Glomerular endothelial cell (primary cell): Measurements from ENCODE around the gene BNIP1. TPM values are rescaled to one million over a fixed set of nuclear protein-coding genes. Genes with fewer than 3 reads are reported as not detected.
"Not testable (repeated sequence)": the region's sequence is repeated elsewhere in the genome, so short reads cannot be mapped to it uniquely, and the experiment has no call there.

ENCODE experiments used
- DNase-seq: peaks from one replicate; pipeline ENCODE4 v3.0.0-alpha.2; 2011; ENCODE audit warnings: low read depth, low spot score; ENCODE audit errors: extremely low read depth
- total RNA-seq: library from RNA; depleted of rRNA; stranded (reverse); fragments of >200 nt; gene quantifications from 2 replicates; pipeline ENCODE4 v1.2.3, GENCODE V29; 2015

The BNIP1 gene, protein sequence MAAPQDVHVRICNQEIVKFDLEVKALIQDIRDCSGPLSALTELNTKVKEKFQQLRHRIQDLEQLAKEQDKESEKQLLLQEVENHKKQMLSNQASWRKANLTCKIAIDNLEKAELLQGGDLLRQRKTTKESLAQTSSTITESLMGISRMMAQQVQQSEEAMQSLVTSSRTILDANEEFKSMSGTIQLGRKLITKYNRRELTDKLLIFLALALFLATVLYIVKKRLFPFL
- total RNA-seq = 11.4 and 14.8 TPM in 2 replicates

DNA sequence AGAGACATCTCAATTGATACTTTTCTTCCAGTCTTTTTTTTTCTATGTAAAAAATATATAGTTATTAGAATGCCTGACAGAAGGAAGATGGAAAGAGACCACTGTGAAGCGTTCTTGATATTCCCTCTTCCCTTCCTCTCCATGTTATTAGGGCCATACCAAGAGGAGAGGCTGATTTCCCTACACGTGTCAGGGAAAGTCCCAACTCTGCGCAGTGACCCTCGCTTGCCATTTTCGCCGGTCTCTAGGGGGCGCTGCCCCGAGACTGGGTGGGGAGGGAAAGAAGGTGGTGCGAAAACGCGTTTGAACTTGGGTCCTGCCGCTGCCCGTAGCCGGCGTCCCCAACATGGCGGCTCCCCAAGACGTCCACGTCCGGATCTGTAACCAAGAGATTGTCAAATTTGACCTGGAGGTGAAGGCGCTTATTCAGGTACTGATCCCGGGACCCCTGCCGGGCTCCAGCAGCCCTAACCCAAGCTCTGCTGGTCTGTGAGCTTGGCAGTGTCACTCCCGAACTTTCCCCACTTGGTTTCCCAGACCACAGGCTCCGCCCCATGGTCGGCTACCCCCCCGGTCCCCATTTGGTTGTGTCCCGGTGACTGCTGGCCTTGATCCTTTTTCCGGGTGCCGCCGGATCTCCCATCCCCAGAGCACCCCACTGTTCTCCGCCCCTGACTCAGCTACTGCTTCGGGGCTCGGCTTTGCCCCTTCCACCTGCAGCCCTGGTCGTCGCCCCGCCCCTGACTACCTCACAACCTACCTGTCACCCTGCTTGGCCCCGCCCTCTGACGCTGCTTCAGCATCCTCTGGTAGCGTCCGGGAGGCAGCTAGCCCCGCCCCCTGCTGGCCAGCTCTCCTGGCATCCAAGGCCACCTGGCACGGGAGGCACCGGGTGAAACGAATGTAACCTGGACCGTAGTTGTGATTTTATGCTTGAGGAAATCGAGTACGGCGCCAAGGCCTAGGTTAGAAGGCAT lies at the start of gene BNIP1:
Gene BNIP1, plus strand, starts transcription at position 332 of the 977 bp plus-strand sequence. Its CDS starts 15 bp downstream, at position 347.
- peak; percentile 80 for DNase-seq

DNA sequence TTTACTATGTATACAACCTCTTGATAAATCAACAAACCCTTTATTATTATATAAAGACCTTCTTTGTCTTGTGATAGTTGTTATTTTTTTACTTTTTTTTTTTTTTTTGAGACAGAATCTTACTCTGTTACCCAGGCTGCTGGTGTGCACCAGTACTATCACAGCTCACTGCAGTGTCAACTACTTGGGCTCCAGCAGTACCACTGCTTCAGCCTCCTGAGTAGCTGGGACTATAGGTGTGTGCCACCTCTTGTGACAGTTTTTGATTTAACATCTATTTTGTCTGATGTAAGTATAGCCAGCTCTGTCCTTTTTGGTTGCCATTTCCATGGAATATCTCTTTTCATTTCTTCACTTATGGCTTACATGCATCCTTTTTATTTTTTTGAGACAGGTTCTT lies 45.5 kb upstream of the BNIP1 start:
- no peak for DNase-seq

DNA sequence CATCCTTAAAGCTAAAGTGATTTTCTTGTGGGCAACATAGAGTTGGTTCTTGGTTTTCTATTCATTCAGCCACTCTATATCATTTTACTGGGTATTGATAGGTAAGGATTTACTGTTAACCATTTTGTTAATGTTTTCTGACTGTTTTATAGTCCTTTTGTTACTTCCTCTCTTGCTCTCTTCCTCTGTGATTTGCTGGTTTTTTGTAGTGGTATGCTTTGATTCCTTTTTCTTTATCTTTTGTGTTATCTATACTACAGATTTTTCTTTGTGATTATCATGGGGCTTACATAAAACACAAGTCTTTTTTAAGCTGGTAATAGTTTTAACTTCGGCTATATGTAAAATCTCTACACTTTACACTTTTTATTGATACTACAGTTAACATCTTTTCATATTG lies 44.9 kb upstream of the BNIP1 start:
- DNase-seq = no peak

DNA sequence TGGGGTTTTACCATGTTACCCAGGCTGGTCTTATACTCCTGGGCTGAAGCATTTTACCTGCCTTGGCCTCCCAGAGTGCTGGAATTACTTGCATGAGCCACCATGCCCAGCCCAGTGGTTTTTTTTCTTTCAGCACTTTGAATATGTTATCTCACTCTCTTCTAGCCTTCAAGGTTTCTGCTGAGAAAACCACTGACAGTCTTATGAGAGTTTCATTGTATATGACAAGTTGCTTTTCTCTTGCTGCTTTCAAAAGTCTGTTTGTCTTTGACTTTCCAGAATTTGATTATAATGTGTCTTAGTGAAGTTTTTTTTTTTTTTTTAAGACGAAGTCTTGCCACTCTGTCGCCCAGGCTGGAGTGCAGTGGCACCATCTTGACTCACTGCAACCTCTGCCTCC lies 43.1 kb upstream of the BNIP1 start:
- DNase-seq = no peak

DNA sequence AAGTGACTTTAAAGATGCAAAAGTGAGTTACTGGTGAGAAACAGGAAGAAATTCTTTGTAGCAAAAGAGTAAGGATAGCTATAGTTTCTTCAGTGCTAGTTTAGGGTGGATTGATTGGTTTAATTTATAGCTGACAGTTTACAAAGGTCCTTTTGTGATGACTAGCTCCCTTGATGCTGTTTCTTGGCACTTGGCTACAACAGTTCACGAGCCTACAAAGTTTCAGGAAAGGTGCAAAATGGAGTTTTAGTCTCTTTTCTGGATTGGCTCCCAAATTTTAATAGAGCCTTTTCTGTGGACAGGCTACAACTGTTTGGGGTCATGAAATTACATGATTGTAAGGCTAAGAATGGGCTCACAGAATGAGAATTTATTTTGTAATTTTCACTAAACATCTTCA lies 40.9 kb upstream of the BNIP1 start:
- no peak for DNase-seq

DNA sequence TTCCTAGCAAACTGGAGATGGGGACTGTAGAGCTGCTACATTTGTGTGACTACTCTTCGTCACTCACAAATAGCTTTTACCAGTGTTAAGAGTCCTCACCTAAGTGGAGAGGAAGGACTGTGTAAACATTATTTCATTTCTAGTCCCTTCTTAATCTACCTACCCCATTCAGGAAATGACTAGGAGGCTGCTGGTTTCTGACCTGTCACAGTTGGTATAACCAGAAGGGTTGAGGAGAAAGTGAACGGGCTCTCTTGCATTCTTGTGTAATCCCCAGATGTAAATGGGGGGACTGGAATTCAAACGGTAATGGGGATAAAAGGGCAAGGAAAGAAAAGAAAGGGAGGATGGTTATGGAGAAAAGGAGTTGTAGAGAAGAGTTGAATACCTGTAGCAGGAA lies 35.4 kb upstream of the BNIP1 start:
- no peak for DNase-seq

DNA sequence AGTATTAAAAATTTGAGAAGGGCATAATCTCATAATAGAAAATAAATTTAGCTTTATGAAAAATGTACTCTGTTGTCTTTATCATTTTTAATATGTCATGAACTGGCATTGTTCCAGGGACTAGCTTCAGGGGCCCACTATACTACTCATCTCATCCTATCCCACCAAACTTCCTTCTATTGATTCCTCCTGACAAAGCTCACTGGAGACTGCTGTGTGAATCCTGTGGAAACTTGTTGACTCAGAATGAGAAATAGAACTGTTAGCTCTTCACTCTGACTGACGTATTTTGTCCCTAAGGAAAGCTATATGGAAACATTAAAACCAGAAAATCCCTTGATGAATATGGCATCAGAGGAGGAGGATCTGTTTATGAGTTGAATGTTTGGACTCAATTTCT lies 29.8 kb upstream of the BNIP1 start:
- DNase-seq = no peak

DNA sequence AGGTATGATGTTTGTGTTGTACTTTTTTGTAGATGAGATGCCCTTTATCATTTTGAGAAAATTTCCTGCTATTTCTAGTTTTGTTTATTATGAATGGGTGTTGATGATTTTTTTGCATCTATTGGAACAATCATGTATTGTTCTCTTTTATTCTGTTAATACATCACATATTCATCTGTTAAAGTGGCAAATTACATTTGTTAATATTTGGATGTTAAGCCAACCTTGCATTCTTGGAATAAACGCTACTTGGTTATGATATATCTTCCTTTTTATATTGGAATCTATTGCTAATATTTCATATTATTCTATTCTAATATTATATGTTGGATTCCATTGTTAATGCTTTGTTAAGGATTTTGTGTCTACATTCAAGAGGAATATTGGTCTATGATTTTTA lies 24.6 kb upstream of the BNIP1 start:
- no peak for DNase-seq

DNA sequence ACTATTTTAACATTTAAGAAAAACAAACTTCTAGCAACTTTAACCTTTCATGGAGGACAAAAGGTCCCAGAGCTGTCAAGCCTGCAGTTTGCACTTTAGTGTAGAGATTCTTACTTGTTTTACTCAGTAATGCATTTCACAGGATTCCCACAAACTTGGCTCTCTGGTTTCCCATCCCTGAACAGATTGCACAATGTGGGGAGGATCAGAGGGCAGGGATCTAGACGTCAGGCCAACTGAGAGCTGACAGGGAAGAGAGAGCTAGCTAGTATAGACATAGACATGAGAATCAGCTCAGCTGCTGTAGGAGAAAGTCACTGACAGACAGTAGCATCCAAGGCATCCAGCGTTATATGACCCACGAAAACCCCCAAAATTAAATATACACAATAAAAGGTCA lies 20.9 kb upstream of the BNIP1 start:
- no peak for DNase-seq

DNA sequence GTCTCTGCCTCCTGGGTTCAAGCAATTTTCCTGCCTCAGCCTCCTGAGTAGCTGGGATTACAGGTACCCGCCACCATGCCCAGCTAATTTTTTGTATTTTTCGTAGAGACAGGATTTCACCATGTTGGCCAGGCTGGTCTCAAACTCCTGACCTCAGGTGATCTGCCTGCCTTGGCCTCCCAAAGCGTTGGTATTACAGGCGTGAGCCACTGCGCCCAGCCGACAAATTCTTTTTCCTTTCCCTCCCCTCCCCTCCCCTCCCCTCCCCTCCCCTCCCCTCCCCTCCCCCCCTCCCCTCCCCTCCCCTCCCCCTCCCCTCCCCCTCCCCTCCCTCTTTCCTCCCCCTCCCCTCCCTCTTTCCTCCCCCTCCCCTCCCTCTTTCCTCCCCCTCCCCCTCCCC lies 12.2 kb upstream of the BNIP1 start:
- not testable (repeated sequence) for DNase-seq

DNA sequence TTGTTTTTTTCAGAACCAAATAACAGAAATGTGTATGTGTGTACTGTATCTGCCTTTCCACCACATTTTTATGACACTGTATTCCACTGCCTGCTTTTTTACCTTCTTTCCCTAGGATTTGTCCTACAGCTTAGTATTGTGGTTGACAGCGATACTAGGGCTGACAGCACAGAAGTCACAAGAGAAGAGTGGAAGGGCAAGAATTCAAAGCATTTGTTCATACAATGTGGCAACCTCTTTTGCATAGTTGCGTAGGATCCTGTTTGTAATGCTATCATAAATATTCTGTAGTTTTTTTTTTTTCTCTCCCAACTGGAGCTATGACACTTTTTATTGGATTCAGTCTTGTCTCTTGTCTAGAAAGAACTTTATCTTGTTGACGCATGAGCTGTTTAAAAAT lies 5.6 kb upstream of the BNIP1 start:
- no peak for DNase-seq

DNA sequence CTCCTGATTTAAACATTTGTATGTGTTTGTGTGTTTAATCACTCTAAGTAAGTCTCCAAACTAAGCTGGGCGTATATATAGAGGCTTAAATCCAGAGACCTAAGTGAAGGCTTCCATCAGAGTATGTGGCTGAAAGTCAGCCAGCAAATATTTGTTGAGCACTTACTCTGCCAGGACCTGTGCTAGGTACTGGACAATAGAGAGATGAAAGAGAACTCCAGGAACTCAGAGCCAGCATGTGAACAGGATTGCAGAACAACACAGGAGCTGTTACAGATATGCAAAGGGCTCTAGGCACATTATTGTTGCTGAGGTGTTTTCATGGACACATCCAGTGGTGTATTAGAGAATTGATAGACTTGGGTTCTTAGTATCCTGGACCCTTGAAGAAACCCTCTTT lies 4.7 kb upstream of the BNIP1 start:
- DNase-seq = no peak

DNA sequence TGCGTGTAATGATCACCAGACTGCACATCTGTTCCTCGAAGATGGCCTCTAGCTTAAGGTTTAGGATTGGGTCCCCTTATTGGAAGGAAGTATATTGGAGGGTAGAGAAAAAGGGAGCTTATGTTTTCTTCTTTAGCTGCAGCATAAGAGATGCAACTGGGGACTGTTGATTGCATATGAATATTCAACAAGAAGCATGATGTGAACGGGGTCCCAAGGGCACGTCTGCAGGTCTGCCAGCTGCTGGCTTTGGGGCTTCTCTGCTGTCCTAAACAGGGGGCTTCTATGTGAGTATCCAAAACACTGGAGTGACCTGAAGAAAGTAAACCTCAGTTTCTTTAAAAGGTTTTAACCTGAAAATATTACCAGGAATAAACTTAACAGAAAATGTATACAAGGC lies 3.6 kb upstream of the BNIP1 start:
- DNase-seq = no peak

DNA sequence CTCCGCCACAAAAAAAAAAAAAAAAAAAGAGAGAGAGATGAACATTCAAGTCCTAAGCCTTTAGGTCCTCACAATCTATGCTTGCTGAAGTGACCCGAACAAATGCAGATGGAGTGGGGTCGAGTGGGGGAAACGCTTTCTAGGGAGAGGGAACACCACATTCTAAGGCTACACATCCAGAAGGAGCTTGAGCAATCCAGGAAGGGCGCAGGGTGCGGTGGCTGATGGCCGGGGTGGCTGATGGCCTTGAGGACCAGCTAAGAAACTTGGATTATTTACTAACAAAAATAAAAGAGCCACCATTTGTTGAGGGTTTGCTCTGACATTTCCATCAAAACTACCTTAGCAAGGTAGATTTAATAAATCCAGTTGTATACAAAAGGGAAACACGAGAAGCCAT lies 764 bp upstream of the BNIP1 start:
- DNase-seq = no peak

DNA sequence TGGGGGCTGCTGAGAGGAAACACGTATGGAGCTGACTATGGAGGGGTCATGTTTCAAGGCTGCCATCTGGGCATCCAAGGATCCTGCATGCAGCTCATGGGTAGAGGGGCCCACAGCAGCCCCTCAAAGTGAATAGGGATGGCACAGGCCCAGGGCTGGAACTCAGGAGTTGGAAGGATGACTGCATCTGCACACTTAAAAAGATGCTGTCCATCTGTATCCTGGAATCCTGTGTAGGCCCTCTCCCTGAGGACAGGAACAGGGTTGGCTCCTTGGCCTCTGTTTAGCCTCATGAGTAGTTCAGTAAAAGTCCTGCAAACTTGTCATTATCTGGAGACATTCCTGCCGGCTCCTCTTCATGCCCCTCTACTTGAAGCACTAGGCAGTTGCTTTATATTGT lies 4.0 kb downstream of the BNIP1 start:
- DNase-seq = no peak

DNA sequence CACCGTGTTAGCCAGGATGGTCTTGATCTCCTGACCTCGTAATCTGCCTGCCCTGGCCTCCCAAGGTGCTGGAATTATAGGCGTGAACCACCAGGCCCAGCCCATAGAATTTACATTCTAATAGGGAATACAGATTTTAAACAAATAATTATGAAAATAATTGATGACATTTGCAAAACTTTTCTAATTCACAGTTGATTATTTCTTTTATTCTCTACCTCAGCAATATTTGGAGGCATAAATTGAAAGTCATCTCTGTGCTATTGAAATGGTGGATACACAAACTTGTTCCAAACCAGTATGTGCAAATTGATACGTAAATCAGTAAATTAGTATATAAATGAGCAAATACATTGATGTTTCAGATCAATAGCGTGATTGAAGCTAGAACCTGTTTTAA lies 8.2 kb downstream of the BNIP1 start:
- no peak for DNase-seq

DNA sequence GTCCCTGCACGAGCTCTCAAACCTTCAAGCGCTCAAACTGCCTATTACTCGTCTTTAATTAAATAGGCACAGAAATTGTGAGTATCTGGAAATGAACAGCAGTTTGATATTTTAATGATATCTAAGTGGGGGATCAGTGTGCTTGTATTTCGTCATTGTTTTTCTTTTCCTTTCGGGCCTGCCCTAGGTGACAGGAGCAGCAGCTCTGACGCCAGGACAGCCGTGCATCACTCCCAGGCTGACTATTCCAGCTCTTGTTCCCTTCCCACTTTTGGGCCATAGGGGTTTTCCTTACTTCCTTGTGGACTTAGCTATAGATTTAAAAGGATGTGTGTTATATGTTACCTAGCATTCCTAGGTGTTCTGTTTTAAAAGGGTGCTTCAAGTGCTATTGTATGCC lies 9.5 kb downstream of the BNIP1 start:
- DNase-seq = no peak

DNA sequence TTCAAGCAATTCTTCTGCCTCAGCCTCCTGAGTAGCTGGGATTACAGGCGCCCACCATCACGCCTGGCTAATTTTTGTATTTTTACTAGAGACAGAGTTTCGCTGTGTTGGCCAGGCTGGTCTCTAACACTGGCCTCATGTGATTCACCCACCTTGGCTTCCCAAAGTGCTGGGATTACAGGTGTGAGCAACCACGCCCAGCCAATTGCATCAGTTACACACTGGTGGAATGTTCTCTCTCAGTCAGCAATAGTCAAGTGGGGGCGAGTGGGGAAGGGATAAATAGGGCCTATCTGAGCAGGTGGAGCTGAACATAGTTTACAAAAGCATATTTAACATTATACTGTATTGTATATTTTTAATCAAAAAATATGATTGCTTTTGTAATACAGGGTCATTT lies 10.3 kb downstream of the BNIP1 start:
- DNase-seq = not testable (repeated sequence)

DNA sequence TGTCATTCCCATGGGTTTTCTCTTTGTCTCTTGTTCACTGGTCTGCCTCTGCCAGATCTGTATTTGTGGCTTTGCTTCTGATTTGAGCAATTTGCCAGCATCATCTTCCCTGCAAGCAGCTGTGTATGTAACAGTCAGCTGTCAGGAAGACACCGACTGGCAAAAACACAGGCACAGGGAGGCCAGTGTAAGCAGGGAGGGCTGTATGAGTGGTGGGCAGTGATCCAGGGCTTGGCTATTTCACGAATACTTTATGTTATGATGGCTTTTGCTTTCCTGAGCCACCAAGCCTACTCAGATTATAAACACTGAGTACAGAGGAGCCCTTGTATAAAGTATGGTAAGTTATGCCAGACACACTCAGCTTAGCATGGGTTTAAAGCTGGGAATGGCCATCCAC lies 11.6 kb downstream of the BNIP1 start:
- DNase-seq = no peak

DNA sequence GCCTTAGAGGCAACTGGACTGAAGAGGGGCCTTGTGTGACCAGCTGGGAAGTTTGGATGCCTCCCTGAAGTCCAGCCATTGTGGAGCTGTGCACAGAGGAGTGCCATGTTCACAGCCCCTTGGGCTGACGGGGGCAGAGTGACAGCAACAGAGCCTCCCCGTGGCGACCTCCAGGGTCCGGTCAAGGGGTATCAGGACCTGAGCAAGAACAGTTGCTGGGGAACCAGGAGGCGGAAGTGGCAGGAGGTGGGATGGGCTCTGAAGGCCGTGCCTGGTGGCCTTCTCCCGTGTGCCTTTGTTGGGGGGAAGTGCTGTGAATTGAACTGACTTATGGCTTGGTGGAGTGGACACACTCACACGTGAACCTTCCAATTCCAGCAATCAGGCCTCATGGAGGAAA lies 14.0 kb downstream of the BNIP1 start:
- DNase-seq = no peak

DNA sequence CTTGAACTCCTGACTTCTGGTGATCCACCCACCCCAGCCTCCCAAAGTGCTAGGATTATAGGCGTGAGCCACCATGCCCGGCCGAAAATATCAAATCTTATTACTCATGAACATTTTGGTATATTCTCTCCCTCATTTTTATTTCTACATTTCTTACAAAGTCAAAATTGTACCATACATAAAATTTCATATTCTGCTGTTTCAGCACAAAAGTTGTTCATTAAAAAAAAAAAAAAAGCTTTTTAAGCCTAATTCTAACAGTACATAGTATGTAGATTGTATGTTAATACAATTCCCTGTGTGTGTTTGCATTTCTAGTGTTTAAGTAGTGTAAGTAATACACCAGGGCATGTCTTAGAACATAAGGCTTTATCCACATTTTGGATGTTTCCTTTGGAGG lies 14.9 kb downstream of the BNIP1 start:
- DNase-seq = no peak

DNA sequence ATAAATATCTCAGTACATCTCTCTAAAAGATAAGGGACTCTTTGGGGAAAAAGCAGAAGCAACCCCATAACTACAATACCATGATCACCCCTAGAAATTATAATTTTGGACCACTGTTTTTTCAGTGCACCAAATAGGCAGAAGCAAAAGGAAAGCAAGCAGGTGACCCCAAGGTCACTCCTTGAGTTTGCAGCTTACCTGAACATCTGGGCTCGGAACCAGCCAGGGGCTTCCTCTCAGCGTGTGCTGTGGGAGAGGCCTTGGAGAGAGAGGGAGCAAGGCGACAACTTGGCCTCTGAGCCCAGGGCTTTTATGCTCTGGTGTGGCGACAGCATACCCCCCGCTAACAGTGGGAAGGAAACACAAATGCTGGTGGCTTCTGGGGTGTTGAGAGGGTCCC lies 16.8 kb downstream of the BNIP1 start:
- DNase-seq = no peak
